GM12874 (cell line): ENCODE measurements around the gene SEPTIN3.

ENCODE experiments used
- TF ChIP-seq, protein P1 (sequence below): IDR thresholded peaks from 2 replicates; pipeline ENCODE4 v1.5.1; 2011; ENCODE audit warnings: low read depth, mild to moderate bottlenecking, control low read depth, low read length, moderate library complexity; ENCODE audit not compliant: insufficient read depth

The SEPTIN3 gene

GRCh38 chr22:41947424-41948080 is 21.7 kb upstream of the SEPTIN3 start:
- TF ChIP-seq, protein P1, sequence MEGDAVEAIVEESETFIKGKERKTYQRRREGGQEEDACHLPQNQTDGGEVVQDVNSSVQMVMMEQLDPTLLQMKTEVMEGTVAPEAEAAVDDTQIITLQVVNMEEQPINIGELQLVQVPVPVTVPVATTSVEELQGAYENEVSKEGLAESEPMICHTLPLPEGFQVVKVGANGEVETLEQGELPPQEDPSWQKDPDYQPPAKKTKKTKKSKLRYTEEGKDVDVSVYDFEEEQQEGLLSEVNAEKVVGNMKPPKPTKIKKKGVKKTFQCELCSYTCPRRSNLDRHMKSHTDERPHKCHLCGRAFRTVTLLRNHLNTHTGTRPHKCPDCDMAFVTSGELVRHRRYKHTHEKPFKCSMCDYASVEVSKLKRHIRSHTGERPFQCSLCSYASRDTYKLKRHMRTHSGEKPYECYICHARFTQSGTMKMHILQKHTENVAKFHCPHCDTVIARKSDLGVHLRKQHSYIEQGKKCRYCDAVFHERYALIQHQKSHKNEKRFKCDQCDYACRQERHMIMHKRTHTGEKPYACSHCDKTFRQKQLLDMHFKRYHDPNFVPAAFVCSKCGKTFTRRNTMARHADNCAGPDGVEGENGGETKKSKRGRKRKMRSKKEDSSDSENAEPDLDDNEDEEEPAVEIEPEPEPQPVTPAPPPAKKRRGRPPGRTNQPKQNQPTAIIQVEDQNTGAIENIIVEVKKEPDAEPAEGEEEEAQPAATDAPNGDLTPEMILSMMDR, result no peak

GRCh38 chr22:41948142-41948541 is 21.1 kb upstream of the SEPTIN3 start:
- TF ChIP-seq, protein P1, result no peak

DNA sequence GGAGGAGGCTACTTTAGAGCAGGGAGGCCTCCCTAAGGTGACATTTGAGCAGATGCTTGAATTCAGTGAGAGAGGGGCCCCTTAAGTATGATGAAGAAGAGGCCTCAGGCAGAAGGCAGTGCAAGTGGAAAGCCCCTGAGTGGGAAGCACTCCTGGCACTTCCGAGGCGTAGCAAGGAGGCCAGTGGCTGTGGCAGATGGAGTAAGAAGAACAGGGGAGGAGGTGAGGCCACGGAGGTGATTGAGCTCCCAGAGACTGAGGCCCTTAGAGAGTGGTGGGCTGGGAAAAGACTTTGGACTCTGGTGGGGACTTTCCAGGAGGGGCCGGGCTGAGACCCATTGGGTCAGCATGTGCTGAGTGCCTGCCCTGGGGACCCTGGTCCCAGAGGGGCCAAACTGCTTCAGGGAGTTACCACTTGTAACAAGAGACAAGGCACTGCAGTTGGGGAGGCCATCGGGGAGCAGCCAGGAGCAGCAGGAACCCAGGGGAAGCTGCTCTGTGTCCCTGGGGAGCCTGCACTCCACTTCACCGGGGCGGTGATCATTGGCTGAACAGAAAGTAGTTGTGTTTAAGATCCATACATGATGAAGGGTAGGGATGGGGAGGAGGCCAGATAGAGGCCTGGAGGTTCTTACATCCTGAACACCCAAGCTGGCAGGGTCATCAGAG is 19.8 kb upstream of the SEPTIN3 start:
- TF ChIP-seq, protein P1, result no peak

GRCh38 chr22:41951898-41952474 is 17.3 kb upstream of the SEPTIN3 start, which contains the start of gene SMIM45:
SMIM45 (plus strand) TSS chr22:41952150.
- TF ChIP-seq, protein P1, result 0 out of 2 replicates have a peak, but pooled peaks have one; percentile 3

DNA sequence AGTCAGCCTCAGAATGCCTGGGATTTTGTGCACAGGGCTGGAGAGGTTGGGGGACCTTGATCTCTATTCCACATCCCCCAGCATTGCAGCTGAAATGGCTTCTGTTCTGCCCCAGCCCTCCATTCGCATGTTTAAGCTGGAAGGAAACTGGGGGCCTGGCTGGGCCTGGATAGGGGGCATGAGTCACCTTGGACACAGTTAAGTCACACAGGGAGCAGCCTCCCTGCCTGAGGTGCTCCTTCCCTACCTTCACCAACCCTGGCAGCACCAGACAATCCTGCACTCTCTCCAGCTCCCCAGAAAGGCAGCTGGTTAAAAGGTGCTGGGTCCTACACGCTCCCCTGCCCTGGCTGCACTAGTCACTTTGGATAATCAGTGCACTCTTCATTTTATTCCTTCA is 16.5 kb upstream of the SEPTIN3 start:
- TF ChIP-seq, protein P1, result no peak

DNA sequence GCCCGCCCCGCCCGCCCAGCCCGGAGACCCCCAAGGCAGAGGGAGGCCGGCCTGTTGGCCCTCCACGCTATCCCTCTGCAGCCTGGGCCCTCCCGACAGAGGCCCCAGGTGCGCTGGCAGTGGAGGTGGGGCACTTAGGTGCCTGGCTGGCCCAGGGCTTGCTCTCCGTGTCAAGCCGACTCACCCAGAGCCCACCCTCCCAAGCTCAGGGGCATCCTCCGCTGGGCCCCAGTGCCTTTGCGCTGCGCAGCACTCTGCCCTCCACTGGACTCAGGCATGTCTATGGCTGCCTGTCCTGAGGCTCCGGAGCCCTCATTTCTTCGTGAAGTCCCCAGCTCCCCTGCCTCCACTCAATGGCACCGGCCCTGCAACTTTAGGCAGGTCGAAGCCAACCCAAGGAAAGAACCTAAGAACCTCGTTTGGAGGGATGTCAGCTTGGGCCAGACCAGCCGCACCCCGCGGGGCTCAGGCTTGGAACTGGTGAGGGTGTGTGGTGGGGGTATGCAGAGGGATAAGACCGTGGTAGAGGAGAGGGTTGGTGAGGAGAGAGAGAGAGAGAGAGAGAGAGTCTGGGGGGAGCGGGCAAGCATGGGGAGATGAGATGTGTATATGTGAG is 11.2 kb upstream of the SEPTIN3 start:
- TF ChIP-seq, protein P1, result no peak

GRCh38 chr22:41963453-41964111 is 5.7 kb upstream of the SEPTIN3 start:
- TF ChIP-seq, protein P1, result no peak
